Adrenal gland (tissue), 5 donors: ENCODE results near the gene GIPR.
"Not testable (repeated sequence)": the region's sequence is repeated elsewhere in the genome, so short reads cannot be mapped to it uniquely, and the experiment has no call there.

Experiments used
- CTCF ChIP-seq, 6 experiments: fragments of 450-650 bp in 4 of 6; fragments of 200-600 bp in 2 of 6; sonication (generic) in 1 of 6; IDR thresholded peaks; 1 replicate in 5 of 6; 2 replicates in 1 of 6; pipeline versions ENCODE4 v1.5.1 to v1.8.0; 2016 to 2021; ENCODE audit warnings: antibody characterized with exemption in 6 of 6, mild to moderate bottlenecking in 2 of 6, moderate library complexity in 1 of 6
- POLR2A ChIP-seq, 2 donors: fragments of 450-650 bp; IDR thresholded peaks; one replicate each; pipeline ENCODE4 v1.6.1; 2017; ENCODE audit warnings: antibody characterized with exemption in 2 of 2, mild to moderate bottlenecking in 2 of 2, moderate library complexity in 1 of 2
- donor health status: DM: no; HTN: no; CAD: no.

- TF ChIP-seq POLR2A, CTCF (IDR thresholded peaks at IDR 0.05): not testable (repeated sequence)
Measured at GRCh38 chr19:45628219-45628618, 39.8 kb upstream of the GIPR start.
